Vagina (tissue), 2 donors: ENCODE results near the gene IQGAP1. TPM values are rescaled to one million over a fixed set of nuclear protein-coding genes. Genes with fewer than 3 reads are reported as not detected.

Experiments used
- DNase-seq, 2 donors: peaks; one replicate each; pipeline ENCODE4 v3.0.0-alpha.2; 2017; ENCODE audit errors: extremely low spot score in 2 of 2
- H3K27ac ChIP-seq: fragments of 200-600 bp; sonication (generic); one replicate; pipeline ENCODE4 v1.5.1; 2019
- H3K27me3 ChIP-seq: fragments of 200-600 bp; sonication (generic); one replicate; pipeline ENCODE4 v1.5.1; 2019
- H3K36me3 ChIP-seq, 2 donors: fragments of 200-600 bp; sonication (generic); one replicate each; pipeline ENCODE4 v1.5.1; 2017 to 2019
- H3K4me1 ChIP-seq: fragments of 200-600 bp; sonication (generic); one replicate; pipeline ENCODE4 v1.5.1; 2019
- H3K4me3 ChIP-seq, 2 donors: fragments of 200-600 bp; sonication (generic); 1 replicate in 1 of 2; 2 replicates in 1 of 2; pipeline ENCODE4 v1.5.1; 2016 to 2019
- H3K9me3 ChIP-seq: fragments of 200-600 bp; sonication (generic); one replicate; pipeline ENCODE4 v1.5.1; 2019
- POLR2A ChIP-seq, 2 donors: fragments of 450-650 bp; IDR thresholded peaks; one replicate each; pipeline ENCODE4 v1.6.1; 2017; ENCODE audit warnings: antibody characterized with exemption in 2 of 2, mild to moderate bottlenecking in 2 of 2, moderate library complexity in 2 of 2
- POLR2AphosphoS5 ChIP-seq, 2 donors: sonication (generic); formaldehyde crosslinking; IDR thresholded peaks; one replicate each; pipeline ENCODE4 v1.9.0; 2017; ENCODE audit warnings: antibody characterized with exemption in 2 of 2, mild to moderate bottlenecking in 2 of 2, low read depth in 1 of 2; ENCODE audit not compliant: insufficient read depth in 1 of 2
- intact Hi-C: fragments of 100-400 bp; cut with DNase I; formaldehyde crosslinking; loops from one replicate; pipeline ENCODE4 v1.15.1; 2023
- total RNA-seq: library from RNA; depleted of rRNA; stranded (reverse); fragments of >200 nt; gene quantifications from one replicate; pipeline ENCODE4 v1.2.3, GENCODE V29; 2016
- TF ChIP-seq, protein P1 (sequence below), 3 experiments: fragments of 450-650 bp in 2 of 3; fragments of 200-600 bp in 1 of 3; sonication (generic) in 1 of 3; IDR thresholded peaks; one replicate each; pipeline ENCODE4 v1.5.1; 2017 to 2019; ENCODE audit warnings: antibody characterized with exemption in 3 of 3, mild to moderate bottlenecking in 2 of 3, moderate library complexity in 2 of 3

Gene IQGAP1
- total RNA-seq, 1 donor from 2014 or later, result 261 TPM

DNA sequence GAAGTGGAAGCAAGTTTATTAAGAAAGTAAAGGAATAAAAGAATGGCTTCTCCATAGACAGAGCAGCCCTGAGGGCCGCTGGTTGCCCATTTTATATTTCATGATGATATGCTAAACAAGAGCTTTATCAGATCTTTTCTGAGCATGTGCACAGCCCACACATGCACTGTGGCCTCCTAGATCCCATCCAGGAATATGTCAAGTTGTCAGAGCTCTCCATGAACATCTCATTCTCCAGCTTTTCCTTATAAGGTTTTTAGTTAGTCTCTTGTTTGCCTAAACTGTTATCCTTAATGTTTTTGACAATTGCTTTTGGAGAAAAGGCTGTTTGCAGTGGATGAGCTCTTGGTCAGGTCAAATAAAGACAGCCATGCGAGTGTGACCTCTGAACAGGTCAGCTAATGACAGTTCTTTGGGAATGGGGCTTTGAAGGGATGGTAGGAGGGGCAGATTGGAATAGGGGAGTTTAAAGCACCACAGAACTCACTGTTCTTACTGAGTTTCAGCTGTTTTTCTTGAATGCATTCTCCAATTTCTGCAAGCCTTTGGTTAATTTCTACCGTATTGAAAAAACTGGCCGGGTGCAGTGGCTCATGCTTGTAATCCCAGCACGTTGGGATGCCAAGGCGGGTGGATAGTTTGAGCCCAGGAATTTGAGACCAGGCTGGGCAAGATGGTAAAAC, 72.2 kb downstream of the IQGAP1 start:
- Histone ChIP-seq H3K27ac (peak overlapping the region; percentile 47), H3K4me3 (no peak overlapping the region), H3K27me3 (no peaks in the 10 kb centered on the region), H3K4me1 (peaks cover 35% of the 10 kb centered on the region), H3K36me3 (peaks cover 0 to 47% of the 10 kb centered on the region in 2 donors), H3K9me3 (no peaks in the 10 kb centered on the region)
- DNase-seq, result no peak
- intact Hi-C loops, result no loop called here
- TF ChIP-seq, protein P1, sequence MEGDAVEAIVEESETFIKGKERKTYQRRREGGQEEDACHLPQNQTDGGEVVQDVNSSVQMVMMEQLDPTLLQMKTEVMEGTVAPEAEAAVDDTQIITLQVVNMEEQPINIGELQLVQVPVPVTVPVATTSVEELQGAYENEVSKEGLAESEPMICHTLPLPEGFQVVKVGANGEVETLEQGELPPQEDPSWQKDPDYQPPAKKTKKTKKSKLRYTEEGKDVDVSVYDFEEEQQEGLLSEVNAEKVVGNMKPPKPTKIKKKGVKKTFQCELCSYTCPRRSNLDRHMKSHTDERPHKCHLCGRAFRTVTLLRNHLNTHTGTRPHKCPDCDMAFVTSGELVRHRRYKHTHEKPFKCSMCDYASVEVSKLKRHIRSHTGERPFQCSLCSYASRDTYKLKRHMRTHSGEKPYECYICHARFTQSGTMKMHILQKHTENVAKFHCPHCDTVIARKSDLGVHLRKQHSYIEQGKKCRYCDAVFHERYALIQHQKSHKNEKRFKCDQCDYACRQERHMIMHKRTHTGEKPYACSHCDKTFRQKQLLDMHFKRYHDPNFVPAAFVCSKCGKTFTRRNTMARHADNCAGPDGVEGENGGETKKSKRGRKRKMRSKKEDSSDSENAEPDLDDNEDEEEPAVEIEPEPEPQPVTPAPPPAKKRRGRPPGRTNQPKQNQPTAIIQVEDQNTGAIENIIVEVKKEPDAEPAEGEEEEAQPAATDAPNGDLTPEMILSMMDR (IDR thresholded peaks at IDR 0.05), result no peak
- TF ChIP-seq POLR2AphosphoS5 (IDR thresholded peaks at IDR 0.05; ENCODE audit: insufficient read depth in 1 of 2, low read depth in 1 of 2), result no peak

DNA sequence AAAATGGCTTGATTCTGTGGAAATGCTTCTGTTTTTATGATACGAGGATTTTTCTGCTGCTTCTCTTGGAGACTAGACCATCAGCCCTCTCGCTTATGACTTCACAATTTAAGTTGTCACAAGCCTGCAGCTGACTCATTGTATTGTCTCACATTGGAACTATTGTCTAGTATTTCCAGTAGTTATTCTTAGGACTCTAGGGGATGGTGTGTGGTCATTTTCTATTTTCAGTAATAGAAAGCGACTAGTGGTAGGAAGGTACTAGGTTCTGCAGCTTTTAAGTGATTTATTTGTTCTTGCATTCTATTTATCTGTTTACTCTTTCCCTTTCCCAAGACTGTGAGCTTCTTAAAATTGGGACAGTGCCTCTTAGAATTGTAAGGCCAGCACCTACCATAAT, 75.3 kb downstream of the IQGAP1 start:
- no peak for DNase-seq

DNA sequence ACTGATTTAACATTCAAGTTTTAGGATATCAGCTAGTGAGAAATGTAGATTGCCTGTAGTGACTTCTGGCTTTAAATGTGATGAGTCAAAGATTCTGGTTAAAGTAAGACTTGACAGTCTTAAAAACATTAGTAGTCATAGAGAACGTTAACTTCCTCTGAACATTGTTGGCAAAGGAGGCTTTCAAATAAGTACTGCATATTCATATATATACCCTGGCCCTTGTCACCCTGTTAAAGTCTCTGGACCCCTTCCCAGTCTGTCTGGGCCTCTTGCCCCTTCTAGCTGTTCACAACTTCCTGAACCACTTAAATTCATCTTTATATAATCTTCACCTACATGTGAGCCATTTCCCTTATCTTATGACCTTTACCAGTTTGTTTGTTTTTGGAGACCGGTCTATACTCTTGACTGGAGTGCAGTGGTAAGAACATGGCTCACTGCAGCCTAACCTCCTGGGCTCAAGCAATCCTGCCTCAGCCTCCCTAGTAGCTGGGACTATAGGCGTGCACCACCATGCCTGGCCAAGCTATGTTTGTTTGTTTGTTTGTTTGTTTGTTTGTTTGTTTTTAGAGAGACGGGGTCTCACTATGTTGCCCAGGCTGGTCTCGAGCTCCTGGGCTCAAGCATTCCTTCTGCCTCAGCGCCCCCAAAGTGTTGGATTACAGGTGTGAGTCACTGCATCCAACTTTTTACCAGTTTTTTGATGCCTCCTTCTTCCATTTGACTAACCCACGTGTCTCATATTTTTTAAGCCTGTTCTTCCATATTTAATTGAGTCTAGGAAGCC, 77.3 kb downstream of the IQGAP1 start:
- Histone ChIP-seq H3K27me3 (no peaks in the 10 kb centered on the region), H3K9me3 (no peaks in the 10 kb centered on the region), H3K36me3 (peaks cover 0 to 46% of the 10 kb centered on the region in 2 donors), H3K27ac (no peak overlapping the region), H3K4me3 (no peak overlapping the region), H3K4me1 (peaks cover 13% of the 10 kb centered on the region)
- DNase-seq, result no peak
- intact Hi-C loops, result loop anchor here (5.0 kb wide), 1 partner anchor 1517 kb away; no protein-coding TSS in a partner anchor
- TF ChIP-seq, protein P1 (IDR thresholded peaks at IDR 0.05), result no peak
- TF ChIP-seq POLR2A (IDR thresholded peaks at IDR 0.05), result no peak
- TF ChIP-seq POLR2AphosphoS5 (IDR thresholded peaks at IDR 0.05; ENCODE audit: insufficient read depth in 1 of 2, low read depth in 1 of 2), result no peak

More for the DNA sequence above, 75.3 kb downstream of the IQGAP1 start:
- peak in 1 of 2 donors; percentile 85 for TF ChIP-seq POLR2AphosphoS5 (IDR thresholded peaks at IDR 0.05; ENCODE audit: insufficient read depth in 1 of 2, low read depth in 1 of 2)
- TF ChIP-seq, protein P1 (IDR thresholded peaks at IDR 0.05), result no peak
- no peak for TF ChIP-seq POLR2A (IDR thresholded peaks at IDR 0.05)
- Histone ChIP-seq H3K4me1 (peaks cover 33% of the 10 kb centered on the region), H3K36me3 (peaks cover 0 to 47% of the 10 kb centered on the region in 2 donors), H3K27ac (peak overlapping the region; percentile 69), H3K4me3 (no peak overlapping the region), H3K27me3 (no peaks in the 10 kb centered on the region), H3K9me3 (no peaks in the 10 kb centered on the region)
- intact Hi-C loops, result no loop called here

DNA sequence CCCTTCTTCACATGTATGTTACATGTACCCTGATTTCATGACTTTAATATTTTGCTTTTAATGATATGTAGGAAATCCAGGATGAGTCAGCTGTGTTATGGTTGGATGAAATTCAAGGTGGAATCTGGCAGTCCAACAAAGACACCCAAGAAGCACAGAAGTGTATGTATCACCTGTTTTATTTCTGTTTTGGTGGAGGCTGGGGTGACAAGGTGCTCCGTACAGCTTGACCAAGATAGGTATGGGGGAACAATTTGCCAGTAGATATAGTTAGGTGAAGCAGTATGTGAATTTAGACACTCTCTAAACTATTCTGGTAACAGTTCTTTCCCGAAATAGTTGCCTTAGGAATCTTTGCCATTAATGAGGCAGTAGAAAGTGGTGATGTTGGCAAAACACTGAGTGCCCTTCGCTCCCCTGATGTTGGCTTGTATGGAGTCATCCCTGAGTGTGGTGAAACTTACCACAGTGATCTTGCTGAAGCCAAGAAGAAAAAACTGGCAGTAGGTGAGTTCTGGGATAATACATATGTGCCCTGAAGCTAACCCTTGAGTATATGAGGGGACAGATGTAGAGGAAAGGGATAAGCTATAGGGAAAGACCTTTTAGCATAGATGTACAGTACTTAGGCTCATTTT, 78.0 kb downstream of the IQGAP1 start:
- Histone ChIP-seq H3K9me3 (no peaks in the 10 kb centered on the region), H3K27ac (no peak overlapping the region), H3K27me3 (no peaks in the 10 kb centered on the region), H3K4me3 (no peak overlapping the region), H3K36me3 (peaks cover 3 to 51% of the 10 kb centered on the region in 2 donors), H3K4me1 (peaks cover 12% of the 10 kb centered on the region)
- DNase-seq, result no peak
- TF ChIP-seq POLR2AphosphoS5 (IDR thresholded peaks at IDR 0.05; ENCODE audit: insufficient read depth in 1 of 2, low read depth in 1 of 2) (no peak), POLR2A (IDR thresholded peaks at IDR 0.05) (no peak)
- TF ChIP-seq, protein P1 (IDR thresholded peaks at IDR 0.05), result no peak
- intact Hi-C loops, result loop anchor here (5.0 kb wide), 1 partner anchor 1516 kb away; no protein-coding TSS in a partner anchor
